ENCODE results near the gene LRRC4C. TPM values are rescaled to one million over a fixed set of nuclear protein-coding genes. Genes with fewer than 3 reads are reported as not detected.

LRRC4C gene
- total and polyA plus RNA-seq, 2 donors (not counting 3 experiments of a cell fraction or from before 2014, with no cell fraction given) = not detected

- ChIA-PET CTCF (no interaction called here), POLR2A (no interaction called here)
- Histone ChIP-seq H3K4me2 (ENCODE audit: insufficient read depth, low read length) (no peak overlapping the region), H4K20me1 (replicated peaks; ENCODE audit: control insufficient read depth, extremely low read depth, insufficient read depth, low read length) (no peaks in the 10 kb centered on the region), H2AFZ (ENCODE audit: low read depth, low read length) (no peak overlapping the region), H3K9me3 (replicated peaks; ENCODE audit: control insufficient read depth, insufficient read depth, low read length) (peaks cover 3% of the 10 kb centered on the region), H3K27me3 (ENCODE audit: control insufficient read depth in 2 of 2, insufficient read depth in 2 of 2, low read length in 2 of 2) (no peaks in the 10 kb centered on the region), H3K36me3 (ENCODE audit: control insufficient read depth in 2 of 2, extremely low read depth in 1 of 2, insufficient read depth in 2 of 2, low read length in 2 of 2) (no peaks in the 10 kb centered on the region), H3K4me3 (replicated peaks in 1 of 3; ENCODE audit: insufficient read depth in 1 of 3, low read depth in 1 of 3, low read length in 3 of 3) (no peak overlapping the region), H3K4me1 (ENCODE audit: control insufficient read depth, extremely low read depth, insufficient read depth, low read length) (no peaks in the 10 kb centered on the region), H3K79me2 (ENCODE audit: control insufficient read depth, insufficient read depth, low read length) (no peaks in the 10 kb centered on the region), H3K27ac (ENCODE audit: insufficient read depth, low read depth, low read length) (no peak overlapping the region), H3K9me1 (replicated peaks; ENCODE audit: control insufficient read depth, extremely low read depth, insufficient read depth, low read length) (no peaks in the 10 kb centered on the region), H3K9ac (replicated peaks; ENCODE audit: extremely low read depth, insufficient read depth, low read length) (no peak overlapping the region)
- intact Hi-C loops (cut with micrococcal nuclease) = no loop called here
- DNase-seq (ENCODE audit: low read depth, low spot score) (no peak), FAIRE-seq (no peak)
- TF ChIP-seq JUN (IDR thresholded peaks at IDR 0.05; ENCODE audit: borderline replicate concordance, insufficient read depth, insufficient read length, low read depth) (no peak), FOS (IDR thresholded peaks at IDR 0.05; ENCODE audit: borderline replicate concordance, insufficient read depth, low read length) (no peak)
- TF ChIP-seq, protein P1, sequence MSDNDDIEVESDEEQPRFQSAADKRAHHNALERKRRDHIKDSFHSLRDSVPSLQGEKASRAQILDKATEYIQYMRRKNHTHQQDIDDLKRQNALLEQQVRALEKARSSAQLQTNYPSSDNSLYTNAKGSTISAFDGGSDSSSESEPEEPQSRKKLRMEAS (IDR thresholded peaks at IDR 0.05; ENCODE audit: insufficient read depth, insufficient read length) = no peak
- no TSS peak for BruUV-seq (replicated peaks)
- dilution Hi-C loops (cut with MboI; ENCODE audit: extremely low pct_ligation_motif_present, low sequenced_read_pairs) = no loop called here
Observed at GRCh38 chr11:41053894-41054293, 405.6 kb downstream of the LRRC4C start.

DNA sequence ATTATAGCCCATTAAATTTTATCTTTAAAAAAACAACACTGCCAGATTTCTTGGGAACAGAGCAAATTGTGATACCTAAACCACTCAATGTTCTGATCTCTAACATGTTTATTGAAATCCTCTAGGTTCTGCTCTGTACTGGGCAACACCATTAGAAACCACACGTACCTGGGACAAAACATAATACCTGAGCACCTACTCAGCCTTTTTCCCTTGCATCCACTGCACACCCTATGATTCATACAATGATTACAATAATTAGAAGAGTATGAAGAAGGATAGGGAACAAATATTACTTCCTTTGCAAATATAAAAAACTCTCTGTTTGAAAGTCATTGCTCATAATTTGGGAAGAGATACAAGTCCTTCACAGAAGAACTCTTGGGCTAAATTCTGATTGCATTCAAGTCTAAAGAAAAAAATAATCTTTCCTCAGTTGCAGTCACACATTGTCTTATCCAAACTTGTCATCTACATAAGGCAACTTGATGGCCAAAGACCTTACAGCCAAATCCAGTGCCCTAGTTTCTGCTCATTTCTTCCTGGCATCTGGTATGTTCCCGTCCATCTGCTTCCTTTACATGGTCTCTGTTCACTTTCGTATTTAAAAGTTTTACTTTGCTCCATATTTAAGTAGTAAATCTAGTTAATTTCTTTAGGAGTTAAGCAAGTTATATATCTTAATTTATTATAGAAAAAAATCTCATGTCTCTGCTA is 407.4 kb downstream of the LRRC4C start:
- no peak for FAIRE-seq
- H3K36me3 ChIP-seq (ENCODE audit: control insufficient read depth in 2 of 2, extremely low read depth in 1 of 2, insufficient read depth in 2 of 2, low read length in 2 of 2) = no peaks in the 10 kb centered on the region
- no peak overlapping the region for H3K4me3 ChIP-seq (replicated peaks in 1 of 3; ENCODE audit: insufficient read depth in 1 of 3, low read depth in 1 of 3, low read length in 3 of 3)
- H3K4me2 ChIP-seq (ENCODE audit: insufficient read depth, low read length) = no peak overlapping the region
- H3K79me2 ChIP-seq (ENCODE audit: control insufficient read depth, insufficient read depth, low read length) = no peaks in the 10 kb centered on the region
- H3K9me3 ChIP-seq (replicated peaks; ENCODE audit: control insufficient read depth, insufficient read depth, low read length) = peaks cover 3% of the 10 kb centered on the region
- intact Hi-C loops (cut with micrococcal nuclease) (no loop called here), dilution Hi-C loops (cut with MboI; ENCODE audit: extremely low pct_ligation_motif_present, low sequenced_read_pairs) (no loop called here)
- ChIA-PET CTCF (no interaction called here), POLR2A (no interaction called here)
- H3K27ac ChIP-seq (ENCODE audit: insufficient read depth, low read depth, low read length) = no peak overlapping the region
- no peaks in the 10 kb centered on the region for H3K27me3 ChIP-seq (ENCODE audit: control insufficient read depth in 2 of 2, insufficient read depth in 2 of 2, low read length in 2 of 2)
- no peaks in the 10 kb centered on the region for H4K20me1 ChIP-seq (replicated peaks; ENCODE audit: control insufficient read depth, extremely low read depth, insufficient read depth, low read length)
- no peaks in the 10 kb centered on the region for H3K9me1 ChIP-seq (replicated peaks; ENCODE audit: control insufficient read depth, extremely low read depth, insufficient read depth, low read length)
- H3K9ac ChIP-seq (replicated peaks; ENCODE audit: extremely low read depth, insufficient read depth, low read length) = no peak overlapping the region
- no peak overlapping the region for H2AFZ ChIP-seq (ENCODE audit: low read depth, low read length)
- H3K4me1 ChIP-seq (ENCODE audit: control insufficient read depth, extremely low read depth, insufficient read depth, low read length) = no peaks in the 10 kb centered on the region
- no peak for DNase-seq (ENCODE audit: low read depth, low spot score)
- TF ChIP-seq, protein P1 (IDR thresholded peaks at IDR 0.05; ENCODE audit: insufficient read depth, insufficient read length) = no peak
- TF ChIP-seq EZH2 (IDR thresholded peaks at IDR 0.05; ENCODE audit: borderline replicate concordance, low read depth, low read length, severe bottlenecking) (no peak), CTCF (IDR thresholded peaks at IDR 0.05; ENCODE audit: extremely low read depth in 1 of 2, insufficient read depth in 1 of 2, low read depth in 1 of 2, low read length in 2 of 2) (no peak), POLR2AphosphoS5 (IDR thresholded peaks at IDR 0.05; ENCODE audit: insufficient read depth, low read depth, low read length) (no peak), MYC (IDR thresholded peaks at IDR 0.05; ENCODE audit: low read depth, low read length) (no peak), GATA2 (IDR thresholded peaks at IDR 0.05; ENCODE audit: insufficient read depth, insufficient read length, low read depth, low read length) (no peak), JUN (IDR thresholded peaks at IDR 0.05; ENCODE audit: borderline replicate concordance, insufficient read depth, insufficient read length, low read depth) (no peak), FOS (IDR thresholded peaks at IDR 0.05; ENCODE audit: borderline replicate concordance, insufficient read depth, low read length) (no peak), POLR2A (IDR thresholded peaks at IDR 0.05; ENCODE audit: low read depth, low read length) (no peak)
- no TSS peak for BruUV-seq (replicated peaks)

Data from endothelial cell of umbilical vein (primary cell).